B cell (primary cell): ENCODE data around the gene FARP2. TPM values are rescaled to one million over a fixed set of nuclear protein-coding genes. Genes with fewer than 3 reads are reported as not detected.

Experiments used
- ATAC-seq: fragments of 200-7000 bp; cut with Tn5 transposase; one replicate; pipeline ENCODE4 v1.10.0; 2021; ENCODE audit warnings: low read depth, mild to moderate bottlenecking, moderate number of reproducible peaks, moderate library complexity
- CTCF ChIA-PET: fragments of 350-600 bp; sonication (Branson Sonifier 250); formaldehyde crosslinking; loops from one replicate; lab custom pipeline; 2021; ENCODE audit warnings: antibody characterized with exemption, inconsistent platforms; lab: Charles Lee
- POLR2A ChIA-PET: fragments of 350-600 bp; sonication (Branson Sonifier 250); formaldehyde crosslinking; loops from one replicate; lab custom pipeline; 2021; ENCODE audit warnings: antibody characterized with exemption; lab: Charles Lee
- DNase-seq: peaks from one replicate; pipeline ENCODE4 v3.0.0; 2013
- H2AFZ ChIP-seq: 2 replicates; pipeline ENCODE4 v1.6.1; 2012; ENCODE audit warnings: mild to moderate bottlenecking, low read depth, low read length; ENCODE audit not compliant: insufficient read depth, poor library complexity, severe bottlenecking
- H3K27ac ChIP-seq, 2 donors: 1 replicate in 1 of 2; 2 replicates in 1 of 2; pipeline ENCODE4 v1.5.1; 2012 to 2013; ENCODE audit warnings: low read length in 2 of 2, mild to moderate bottlenecking in 2 of 2, moderate library complexity in 1 of 2
- H3K27me3 ChIP-seq, 4 experiments: fragments of 200-600 bp in 1 of 4; sonication (generic) in 1 of 4; replicated peaks in 1 of 4; 1 replicate in 2 of 4; 2 replicates in 2 of 4; pipeline versions ENCODE4 v1.6.1 to v1.7.0; 2013 to 2016; ENCODE audit warnings: low read length in 3 of 4, mild to moderate bottlenecking in 2 of 4, mixed read lengths in 1 of 4, moderate library complexity in 1 of 4; ENCODE audit not compliant: insufficient read depth in 4 of 4, control insufficient read depth in 3 of 4; ENCODE audit errors: control extremely low read depth in 1 of 4
- H3K36me3 ChIP-seq, 2 experiments: replicated peaks in 1 of 2; 1 replicate in 1 of 2; 2 replicates in 1 of 2; pipeline versions ENCODE4 v1.6.1 to v1.7.1; 2013; ENCODE audit warnings: low read length in 1 of 2; ENCODE audit not compliant: insufficient read depth in 2 of 2, control insufficient read depth in 1 of 2; ENCODE audit errors: control extremely low read depth in 1 of 2, extremely low read depth in 1 of 2
- H3K4me1 ChIP-seq, 2 donors: fragments of 200-600 bp in 1 of 2; sonication (generic) in 1 of 2; 1 replicate in 1 of 2; 2 replicates in 1 of 2; pipeline versions ENCODE4 v1.5.1 to v1.6.1; 2013 to 2017; ENCODE audit warnings: low read length in 2 of 2; ENCODE audit not compliant: control insufficient read depth in 2 of 2, insufficient read depth in 2 of 2
- H3K4me2 ChIP-seq: replicated peaks from 2 replicates; pipeline ENCODE3; 2012; ENCODE audit warnings: mild to moderate bottlenecking, low read depth, low read length; ENCODE audit not compliant: poor library complexity, severe bottlenecking
- H3K4me3 ChIP-seq, 5 experiments: fragments of 200-600 bp in 1 of 5; sonication (generic) in 1 of 5; 1 replicate in 3 of 5; 2 replicates in 2 of 5; pipeline versions ENCODE4 v1.5.1 to v1.7.0; 2011 to 2016; ENCODE audit warnings: low read length in 4 of 5, mild to moderate bottlenecking in 4 of 5, low read depth in 2 of 5, control low read depth in 1 of 5, moderate library complexity in 1 of 5; ENCODE audit not compliant: insufficient read depth in 1 of 5; ENCODE audit errors: control extremely low read depth in 1 of 5, extremely low read depth in 1 of 5
- H3K79me2 ChIP-seq: fragments of 200-600 bp; sonication (generic); one replicate; pipeline ENCODE4 v1.6.0; 2016; ENCODE audit warnings: low read length; ENCODE audit not compliant: control insufficient read depth, insufficient read depth
- H3K9ac ChIP-seq: fragments of 200-600 bp; sonication (generic); 2 replicates; pipeline ENCODE4 v1.6.1; 2017; ENCODE audit warnings: mild to moderate bottlenecking, low read length, moderate library complexity
- H3K9me3 ChIP-seq, 3 donors: one replicate each; pipeline versions ENCODE4 v1.6.1 to v1.7.1; 2013; ENCODE audit warnings: low read length in 2 of 3; ENCODE audit not compliant: control insufficient read depth in 2 of 3, insufficient read depth in 1 of 3; ENCODE audit errors: control extremely low read depth in 1 of 3
- H4K20me1 ChIP-seq: 2 replicates; pipeline ENCODE4 v1.6.0; 2012; ENCODE audit warnings: mild to moderate bottlenecking, low read length; ENCODE audit not compliant: insufficient read depth, control insufficient read depth, poor library complexity, severe bottlenecking
- H3K27ac Mint-ChIP-seq: one replicate; pipeline ENCODE4 v1.8.0; 2021; ENCODE audit warnings: mixed read lengths
- H3K27me3 Mint-ChIP-seq: one replicate; pipeline ENCODE4 v1.8.0; 2021; ENCODE audit warnings: mixed read lengths
- H3K4me1 Mint-ChIP-seq: one replicate; pipeline ENCODE4 v1.8.0; 2021; ENCODE audit warnings: mixed read lengths
- H3K4me3 Mint-ChIP-seq: one replicate; pipeline ENCODE4 v1.8.0; 2021; ENCODE audit warnings: mixed read lengths
- H3K9me3 Mint-ChIP-seq: one replicate; pipeline ENCODE4 v1.8.0; 2022; ENCODE audit warnings: mixed read lengths; ENCODE audit not compliant: insufficient read depth
- CTCF ChIP-seq: fragments of 200-600 bp; IDR thresholded peaks from one replicate; pipeline ENCODE4 v1.8.0; 2022; ENCODE audit warnings: antibody characterized with exemption, mild to moderate bottlenecking
- EZH2 ChIP-seq: IDR thresholded peaks from 2 replicates; pipeline ENCODE4 v1.6.1; 2012; ENCODE audit warnings: borderline replicate concordance, low read depth, mild to moderate bottlenecking, moderate library complexity, low read length; ENCODE audit not compliant: insufficient read depth, poor library complexity, severe bottlenecking
- WGBS: methylation state at CpG from one replicate; pipeline ENCODE4 v1.1.5; 2013; ENCODE audit warnings: missing lambda C conversion rate; ENCODE audit not compliant: insufficient coverage; 5-methylcytosine and 5-hydroxymethylcytosine counted together
- intact Hi-C: fragments of 100-400 bp; cut with micrococcal nuclease; formaldehyde crosslinking; loops from one replicate; pipeline ENCODE4 v1.10.0; 2022
- polyA plus RNA-seq: library from polyadenylated mRNA; depleted of rRNA; stranded (reverse); fragments of >200 nt; gene quantifications from 2 replicates; pipeline ENCODE4 v1.2.3, GENCODE V29; 2012
- total RNA-seq, 2 donors: library from RNA; stranded (reverse); fragments of 120-200 nt in 1 of 2; gene quantifications; 1 replicate in 1 of 2; 2 replicates in 1 of 2; pipeline versions ENCODE4 v1.2.3 to v1.2.4, GENCODE V29; 2013 to 2022

Gene FARP2
- total and polyA plus RNA-seq, 2 donors (not counting 1 experiment from before 2014, with no cell fraction given): 37.1 to 114 TPM

- Histone ChIP-seq H3K27me3 (peaks cover 0 to 7% (median 2%) of the 10 kb centered on the region in 4 experiments), H2AFZ (no peak overlapping the region), H4K20me1 (no peaks in the 10 kb centered on the region), H3K4me1 (no peaks in the 10 kb centered on the region), H3K27ac (no peak overlapping the region), H3K4me2 (no peak overlapping the region), H3K36me3 (no peaks in the 10 kb centered on the region), H3K9me3 (no peaks in the 10 kb centered on the region), H3K4me3 (no peak overlapping the region), H3K79me2 (no peaks in the 10 kb centered on the region), H3K9ac (no peak overlapping the region)
- intact Hi-C loops: no loop called here
- Mint-ChIP-seq H3K9me3 (no peaks in the 10 kb centered on the region), H3K4me3 (no peak overlapping the region), H3K27ac (no peak overlapping the region), H3K4me1 (no peaks in the 10 kb centered on the region), H3K27me3 (peaks cover 14% of the 10 kb centered on the region)
- ATAC-seq (no peak), DNase-seq (no peak)
- ChIA-PET CTCF (no interaction called here), POLR2A (no interaction called here)
- WGBS: 93% methylated on average over 5 of the region's 8 CpGs
- no peak for TF ChIP-seq EZH2
- no peak for TF ChIP-seq CTCF
Observed at GRCh38 chr2:241532168-241532567, 176.1 kb downstream of the FARP2 start.

GRCh38 chr2:241532733-241533601 lies 176.9 kb downstream of the FARP2 start:
- Mint-ChIP-seq H3K9me3 (no peaks in the 10 kb centered on the region), H3K27ac (no peak overlapping the region), H3K4me3 (no peak overlapping the region), H3K27me3 (peaks cover 14% of the 10 kb centered on the region), H3K4me1 (no peaks in the 10 kb centered on the region)
- ChIA-PET CTCF (no interaction called here), POLR2A (no interaction called here)
- DNase-seq (no peak), ATAC-seq (no peak)
- Histone ChIP-seq H2AFZ (no peak overlapping the region), H3K4me3 (no peak overlapping the region), H3K79me2 (no peaks in the 10 kb centered on the region), H3K36me3 (no peaks in the 10 kb centered on the region), H3K27ac (no peak overlapping the region), H3K9me3 (no peaks in the 10 kb centered on the region), H4K20me1 (no peaks in the 10 kb centered on the region), H3K4me2 (no peak overlapping the region), H3K27me3 (peaks cover 0 to 7% (median 2%) of the 10 kb centered on the region in 4 experiments), H3K9ac (no peak overlapping the region), H3K4me1 (no peaks in the 10 kb centered on the region)
- TF ChIP-seq CTCF (no peak), EZH2 (no peak)
- WGBS: 84% methylated on average over 26 of the region's 26 CpGs
- intact Hi-C loops: no loop called here
